Measurements from ENCODE around the gene FOXN3.

FOXN3 gene

GRCh38 chr14:89330236-89331002 is 86.6 kb downstream of the FOXN3 start:
- no peak overlapping the region for H3K4me3 ChIP-seq (ENCODE audit: low read length)
- TF ChIP-seq CTCF (conservative IDR thresholded peaks at IDR 0.05; ENCODE audit: low read depth, low read length), result no peak
- no peak for DNase-seq (ENCODE audit: low read depth)

- no peak for DNase-seq (ENCODE audit: low read depth)
- no peak for TF ChIP-seq CTCF (conservative IDR thresholded peaks at IDR 0.05; ENCODE audit: low read depth, low read length)
- no peak overlapping the region for H3K4me3 ChIP-seq (ENCODE audit: low read length)
These were observed 89.2 kb downstream of the FOXN3 start for GRCh38 chr14:89327771-89328212.

GRCh38 chr14:89325959-89326358 is 91.1 kb downstream of the FOXN3 start:
- DNase-seq (ENCODE audit: low read depth), result no peak
- TF ChIP-seq CTCF (conservative IDR thresholded peaks at IDR 0.05; ENCODE audit: low read depth, low read length), result no peak
- no peak overlapping the region for H3K4me3 ChIP-seq (ENCODE audit: low read length)

GRCh38 chr14:89325299-89325883 is 91.6 kb downstream of the FOXN3 start:
- no peak for TF ChIP-seq CTCF (conservative IDR thresholded peaks at IDR 0.05; ENCODE audit: low read depth, low read length)
- no peak overlapping the region for H3K4me3 ChIP-seq (ENCODE audit: low read length)
- no peak for DNase-seq (ENCODE audit: low read depth)

- no peak for TF ChIP-seq CTCF (conservative IDR thresholded peaks at IDR 0.05; ENCODE audit: low read depth, low read length)
- no peak overlapping the region for H3K4me3 ChIP-seq (ENCODE audit: low read length)
- no peak for DNase-seq (ENCODE audit: low read depth)
These were observed 92.3 kb downstream of the FOXN3 start for GRCh38 chr14:89324501-89325298.

- DNase-seq (ENCODE audit: low read depth), result no peak
- no peak for TF ChIP-seq CTCF (conservative IDR thresholded peaks at IDR 0.05; ENCODE audit: low read depth, low read length)
These were observed 96.5 kb downstream of the FOXN3 start for GRCh38 chr14:89320381-89321000.

More at GRCh38 chr14:89320381-89321000, 96.5 kb downstream of the FOXN3 start:
- no peak overlapping the region for H3K4me3 ChIP-seq (ENCODE audit: low read length)

Measured in retinal pigment epithelial cell (primary cell).